ENCODE data around the gene H1-8.

- TF ChIP-seq POLR2A (IDR thresholded peaks at IDR 0.05), result no peak
- no peak for TF ChIP-seq CTCF (IDR thresholded peaks at IDR 0.05)
- no peak for TF ChIP-seq EP300 (IDR thresholded peaks at IDR 0.05; ENCODE audit: low read depth)
Measured at GRCh38 chr3:129547241-129547640, 4.3 kb downstream of the H1-8 start.

Measured in transverse colon (tissue), 3 donors.